SK-N-SH treated with all-trans-retinoic acid at 6 μM for 48 hours (cell line): Measurements from ENCODE around the gene CTXN1.

ENCODE experiments used
- ATAC-seq: fragments of 200-7000 bp; cut with Tn5 transposase; 3 replicates; pipeline ENCODE4 v1.9.1; 2020; ENCODE audit warnings: mild to moderate bottlenecking, moderate library complexity
- ARNTL ChIP-seq: fragments of 450-650 bp; formaldehyde crosslinking; IDR thresholded peaks from 2 replicates; pipeline ENCODE4 v1.5.0; 2020; ENCODE audit warnings: low read depth, mild to moderate bottlenecking, moderate library complexity, borderline replicate concordance
- BACH2 ChIP-seq: fragments of 250-450 bp; sonication (Bioruptor Pico); IDR thresholded peaks from 2 replicates; pipeline ENCODE4 v1.9.0; 2021; ENCODE audit warnings: mild to moderate bottlenecking, borderline replicate concordance
- CSDC2 ChIP-seq: fragments of 250-450 bp; sonication (Bioruptor Pico); IDR thresholded peaks from 2 replicates; pipeline ENCODE4 v1.5.0; 2020; ENCODE audit warnings: mild to moderate bottlenecking, moderate library complexity
- CSRNP3 ChIP-seq: fragments of 250-450 bp; sonication (Bioruptor Pico); IDR thresholded peaks from 2 replicates; pipeline ENCODE4 v1.5.1; 2021; ENCODE audit warnings: mild to moderate bottlenecking, moderate library complexity
- ESRRG ChIP-seq: fragments of 250-450 bp; sonication (Bioruptor Pico); IDR thresholded peaks from 2 replicates; pipeline ENCODE4 v1.6.1; 2021; ENCODE audit warnings: mild to moderate bottlenecking
- GLIS3 ChIP-seq: fragments of 250-450 bp; sonication (Bioruptor Pico); IDR thresholded peaks from 2 replicates; pipeline ENCODE4 v1.5.0; 2020; ENCODE audit warnings: mild to moderate bottlenecking, moderate library complexity
- ISL1 ChIP-seq: fragments of 250-450 bp; sonication (Bioruptor Pico); IDR thresholded peaks from 2 replicates; pipeline ENCODE4 v2.1.2; 2022; ENCODE audit warnings: mild to moderate bottlenecking, moderate library complexity
- OSR1 ChIP-seq: fragments of 250-450 bp; sonication (Bioruptor Pico); IDR thresholded peaks from 2 replicates; pipeline ENCODE4 v1.8.0; 2022; ENCODE audit warnings: moderate library complexity, mild to moderate bottlenecking, inconsistent platforms
- PATZ1 ChIP-seq: fragments of 250-450 bp; sonication (Bioruptor Pico); IDR thresholded peaks from 2 replicates; pipeline ENCODE4 v1.8.0; 2020; ENCODE audit warnings: mild to moderate bottlenecking, moderate library complexity, borderline replicate concordance
- POU6F1 ChIP-seq: fragments of 250-450 bp; sonication (Bioruptor Pico); IDR thresholded peaks from 2 replicates; pipeline ENCODE4 v1.8.0; 2021; ENCODE audit warnings: low read depth, mild to moderate bottlenecking, moderate library complexity, borderline replicate concordance
- PPARA ChIP-seq: fragments of 250-450 bp; sonication (Bioruptor Pico); IDR thresholded peaks from 2 replicates; pipeline ENCODE4 v1.5.0; 2020; ENCODE audit warnings: mild to moderate bottlenecking, borderline replicate concordance
- RARB ChIP-seq: fragments of 250-450 bp; sonication (Bioruptor Pico); IDR thresholded peaks from 2 replicates; pipeline ENCODE4 v1.8.0; 2021; ENCODE audit warnings: mild to moderate bottlenecking, moderate library complexity
- SNAI2 ChIP-seq: fragments of 250-450 bp; sonication (Bioruptor Pico); IDR thresholded peaks from 2 replicates; pipeline ENCODE4 v1.5.0; 2020; ENCODE audit warnings: mild to moderate bottlenecking, moderate library complexity
- TCF4 ChIP-seq: fragments of 250-450 bp; sonication (Bioruptor Pico); IDR thresholded peaks from 2 replicates; pipeline ENCODE4 v1.8.0; 2021; ENCODE audit warnings: mild to moderate bottlenecking, moderate library complexity, borderline replicate concordance
- TOX ChIP-seq: fragments of 250-450 bp; sonication (Bioruptor Pico); IDR thresholded peaks from 2 replicates; pipeline ENCODE4 v1.8.0; 2021; ENCODE audit warnings: mild to moderate bottlenecking, moderate library complexity, borderline replicate concordance
- ZC3H10 ChIP-seq: fragments of 250-450 bp; sonication (Bioruptor Pico); IDR thresholded peaks from 2 replicates; pipeline ENCODE4 v1.5.1; 2021; ENCODE audit warnings: mild to moderate bottlenecking, moderate library complexity
- ZFP3 ChIP-seq: fragments of 250-450 bp; sonication (Bioruptor Pico); IDR thresholded peaks from 2 replicates; pipeline ENCODE4 v1.5.0; 2020; ENCODE audit warnings: mild to moderate bottlenecking, moderate library complexity
- ZFP30 ChIP-seq: fragments of 450-650 bp; formaldehyde crosslinking; IDR thresholded peaks from 2 replicates; pipeline ENCODE4 v1.5.0; 2022; ENCODE audit warnings: mild to moderate bottlenecking, moderate library complexity
- ZNF565 ChIP-seq: fragments of 450-650 bp; formaldehyde crosslinking; conservative IDR thresholded peaks from 2 replicates; pipeline ENCODE4 v1.5.0; 2020; ENCODE audit warnings: low read depth, mild to moderate bottlenecking, moderate library complexity
- ZNF70 ChIP-seq: fragments of 450-650 bp; formaldehyde crosslinking; IDR thresholded peaks from 2 replicates; pipeline ENCODE4 v1.5.0; 2020; ENCODE audit warnings: mild to moderate bottlenecking, moderate library complexity
- ZNF8 ChIP-seq: fragments of 450-650 bp; formaldehyde crosslinking; IDR thresholded peaks from 2 replicates; pipeline ENCODE4 v1.5.0; 2020; ENCODE audit warnings: mild to moderate bottlenecking, moderate library complexity
- TF ChIP-seq, protein P1 (sequence below): fragments of 250-450 bp; sonication (Bioruptor Pico); IDR thresholded peaks from 2 replicates; pipeline ENCODE4 v1.5.1; 2020; ENCODE audit warnings: low read depth, mild to moderate bottlenecking, moderate library complexity
- TF ChIP-seq, protein P2 (sequence below): fragments of 250-450 bp; sonication (Bioruptor Pico); IDR thresholded peaks from 2 replicates; pipeline ENCODE4 v1.5.0; 2020; ENCODE audit warnings: mild to moderate bottlenecking, moderate library complexity

CTXN1 gene

GRCh38 chr19:7885818-7886217 lies 40.1 kb downstream of the CTXN1 start:
- TF ChIP-seq ISL1 (no peak), GLIS3 (CRISPR knock-in tag) (no peak), ZFP3 (CRISPR knock-in tag) (no peak), BACH2 (CRISPR knock-in tag) (no peak), SNAI2 (no peak), ZNF8 (CRISPR knock-in tag) (no peak), ESRRG (CRISPR knock-in tag) (no peak), CSRNP3 (CRISPR knock-in tag) (no peak), CSDC2 (CRISPR knock-in tag) (no peak), ARNTL (CRISPR knock-in tag) (no peak), PPARA (CRISPR knock-in tag) (no peak), ZC3H10 (CRISPR knock-in tag) (no peak), OSR1 (CRISPR knock-in tag) (no peak), PATZ1 (CRISPR knock-in tag) (no peak), RARB (CRISPR knock-in tag) (no peak), TOX (CRISPR knock-in tag) (no peak), ZNF565 (CRISPR knock-in tag) (no peak)
- TF ChIP-seq, protein P1, sequence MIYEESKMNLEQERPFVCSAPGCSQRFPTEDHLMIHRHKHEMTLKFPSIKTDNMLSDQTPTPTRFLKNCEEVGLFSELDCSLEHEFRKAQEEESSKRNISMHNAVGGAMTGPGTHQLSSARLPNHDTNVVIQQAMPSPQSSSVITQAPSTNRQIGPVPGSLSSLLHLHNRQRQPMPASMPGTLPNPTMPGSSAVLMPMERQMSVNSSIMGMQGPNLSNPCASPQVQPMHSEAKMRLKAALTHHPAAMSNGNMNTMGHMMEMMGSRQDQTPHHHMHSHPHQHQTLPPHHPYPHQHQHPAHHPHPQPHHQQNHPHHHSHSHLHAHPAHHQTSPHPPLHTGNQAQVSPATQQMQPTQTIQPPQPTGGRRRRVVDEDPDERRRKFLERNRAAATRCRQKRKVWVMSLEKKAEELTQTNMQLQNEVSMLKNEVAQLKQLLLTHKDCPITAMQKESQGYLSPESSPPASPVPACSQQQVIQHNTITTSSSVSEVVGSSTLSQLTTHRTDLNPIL (CRISPR knock-in tag): no peak
- TF ChIP-seq, protein P2, sequence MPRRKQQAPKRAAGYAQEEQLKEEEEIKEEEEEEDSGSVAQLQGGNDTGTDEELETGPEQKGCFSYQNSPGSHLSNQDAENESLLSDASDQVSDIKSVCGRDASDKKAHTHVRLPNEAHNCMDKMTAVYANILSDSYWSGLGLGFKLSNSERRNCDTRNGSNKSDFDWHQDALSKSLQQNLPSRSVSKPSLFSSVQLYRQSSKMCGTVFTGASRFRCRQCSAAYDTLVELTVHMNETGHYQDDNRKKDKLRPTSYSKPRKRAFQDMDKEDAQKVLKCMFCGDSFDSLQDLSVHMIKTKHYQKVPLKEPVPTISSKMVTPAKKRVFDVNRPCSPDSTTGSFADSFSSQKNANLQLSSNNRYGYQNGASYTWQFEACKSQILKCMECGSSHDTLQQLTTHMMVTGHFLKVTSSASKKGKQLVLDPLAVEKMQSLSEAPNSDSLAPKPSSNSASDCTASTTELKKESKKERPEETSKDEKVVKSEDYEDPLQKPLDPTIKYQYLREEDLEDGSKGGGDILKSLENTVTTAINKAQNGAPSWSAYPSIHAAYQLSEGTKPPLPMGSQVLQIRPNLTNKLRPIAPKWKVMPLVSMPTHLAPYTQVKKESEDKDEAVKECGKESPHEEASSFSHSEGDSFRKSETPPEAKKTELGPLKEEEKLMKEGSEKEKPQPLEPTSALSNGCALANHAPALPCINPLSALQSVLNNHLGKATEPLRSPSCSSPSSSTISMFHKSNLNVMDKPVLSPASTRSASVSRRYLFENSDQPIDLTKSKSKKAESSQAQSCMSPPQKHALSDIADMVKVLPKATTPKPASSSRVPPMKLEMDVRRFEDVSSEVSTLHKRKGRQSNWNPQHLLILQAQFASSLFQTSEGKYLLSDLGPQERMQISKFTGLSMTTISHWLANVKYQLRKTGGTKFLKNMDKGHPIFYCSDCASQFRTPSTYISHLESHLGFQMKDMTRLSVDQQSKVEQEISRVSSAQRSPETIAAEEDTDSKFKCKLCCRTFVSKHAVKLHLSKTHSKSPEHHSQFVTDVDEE (CRISPR knock-in tag): no peak
- ATAC-seq: no peak

GRCh38 chr19:7883796-7884570 lies 42.0 kb downstream of the CTXN1 start:
- no peak for ATAC-seq
- no peak for TF ChIP-seq ARNTL (CRISPR knock-in tag)
- TF ChIP-seq OSR1 (CRISPR knock-in tag): no peak
- TF ChIP-seq PPARA (CRISPR knock-in tag): no peak
- no peak for TF ChIP-seq SNAI2
- no peak for TF ChIP-seq ZFP30 (CRISPR knock-in tag)
- TF ChIP-seq ZNF70 (CRISPR knock-in tag): no peak
- TF ChIP-seq GLIS3 (CRISPR knock-in tag): no peak
- no peak for TF ChIP-seq CSRNP3 (CRISPR knock-in tag)
- no peak for TF ChIP-seq BACH2 (CRISPR knock-in tag)
- TF ChIP-seq CSDC2 (CRISPR knock-in tag): no peak
- TF ChIP-seq ZFP3 (CRISPR knock-in tag): no peak
- no peak for TF ChIP-seq TOX (CRISPR knock-in tag)
- no peak for TF ChIP-seq TCF4
- TF ChIP-seq POU6F1 (CRISPR knock-in tag): no peak
- no peak for TF ChIP-seq RARB (CRISPR knock-in tag)
- TF ChIP-seq, protein P2 (CRISPR knock-in tag): no peak
